C4-2B (cell line): ENCODE data around the gene JAK2.

Experiments used
- H3K27ac ChIP-seq: fragments of 450-650 bp; 2 replicates; pipeline ENCODE4 v1.5.1; 2017
- ZFX ChIP-seq: fragments of 450-650 bp; IDR thresholded peaks from 2 replicates; pipeline ENCODE4 v1.6.1; 2017
- TF ChIP-seq, protein P1 (sequence below): fragments of 450-650 bp; conservative IDR thresholded peaks from 2 replicates; pipeline ENCODE4 v1.5.1; 2017; ENCODE audit warnings: mild to moderate bottlenecking

JAK2 gene

GRCh38 chr9:4967523-4967922 is 17.5 kb upstream of the JAK2 start:
- TF ChIP-seq, protein P1, sequence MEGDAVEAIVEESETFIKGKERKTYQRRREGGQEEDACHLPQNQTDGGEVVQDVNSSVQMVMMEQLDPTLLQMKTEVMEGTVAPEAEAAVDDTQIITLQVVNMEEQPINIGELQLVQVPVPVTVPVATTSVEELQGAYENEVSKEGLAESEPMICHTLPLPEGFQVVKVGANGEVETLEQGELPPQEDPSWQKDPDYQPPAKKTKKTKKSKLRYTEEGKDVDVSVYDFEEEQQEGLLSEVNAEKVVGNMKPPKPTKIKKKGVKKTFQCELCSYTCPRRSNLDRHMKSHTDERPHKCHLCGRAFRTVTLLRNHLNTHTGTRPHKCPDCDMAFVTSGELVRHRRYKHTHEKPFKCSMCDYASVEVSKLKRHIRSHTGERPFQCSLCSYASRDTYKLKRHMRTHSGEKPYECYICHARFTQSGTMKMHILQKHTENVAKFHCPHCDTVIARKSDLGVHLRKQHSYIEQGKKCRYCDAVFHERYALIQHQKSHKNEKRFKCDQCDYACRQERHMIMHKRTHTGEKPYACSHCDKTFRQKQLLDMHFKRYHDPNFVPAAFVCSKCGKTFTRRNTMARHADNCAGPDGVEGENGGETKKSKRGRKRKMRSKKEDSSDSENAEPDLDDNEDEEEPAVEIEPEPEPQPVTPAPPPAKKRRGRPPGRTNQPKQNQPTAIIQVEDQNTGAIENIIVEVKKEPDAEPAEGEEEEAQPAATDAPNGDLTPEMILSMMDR = no peak
- no peak for TF ChIP-seq ZFX
- H3K27ac ChIP-seq = no peak overlapping the region

GRCh38 chr9:4969130-4969529 is 15.9 kb upstream of the JAK2 start:
- no peak for TF ChIP-seq ZFX
- TF ChIP-seq, protein P1 = no peak
- no peak overlapping the region for H3K27ac ChIP-seq

- no peak overlapping the region for H3K27ac ChIP-seq
- TF ChIP-seq, protein P1 = no peak
- TF ChIP-seq ZFX = no peak
These were observed 14.0 kb upstream of the JAK2 start for GRCh38 chr9:4970970-4971641.

DNA sequence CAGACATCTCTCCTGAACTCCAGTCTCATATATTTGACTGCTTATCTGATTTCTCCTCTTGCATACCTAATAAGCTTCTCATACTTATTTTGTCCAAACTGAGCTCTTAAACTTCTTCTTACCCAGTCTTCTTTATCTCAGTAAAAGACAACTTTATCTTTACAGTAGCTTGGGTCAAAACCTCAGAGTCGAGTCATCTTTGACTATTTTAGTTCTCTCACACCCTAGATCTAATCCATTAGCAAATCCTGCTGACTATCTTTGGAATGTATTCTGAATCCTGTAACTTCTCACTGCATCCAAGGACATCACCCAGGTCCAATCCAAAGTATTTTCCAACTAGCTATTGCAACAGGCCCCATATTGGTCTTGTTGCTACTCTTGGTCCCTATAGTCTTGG is 11.8 kb upstream of the JAK2 start:
- no peak for TF ChIP-seq ZFX
- TF ChIP-seq, protein P1 = no peak
- no peak overlapping the region for H3K27ac ChIP-seq

DNA sequence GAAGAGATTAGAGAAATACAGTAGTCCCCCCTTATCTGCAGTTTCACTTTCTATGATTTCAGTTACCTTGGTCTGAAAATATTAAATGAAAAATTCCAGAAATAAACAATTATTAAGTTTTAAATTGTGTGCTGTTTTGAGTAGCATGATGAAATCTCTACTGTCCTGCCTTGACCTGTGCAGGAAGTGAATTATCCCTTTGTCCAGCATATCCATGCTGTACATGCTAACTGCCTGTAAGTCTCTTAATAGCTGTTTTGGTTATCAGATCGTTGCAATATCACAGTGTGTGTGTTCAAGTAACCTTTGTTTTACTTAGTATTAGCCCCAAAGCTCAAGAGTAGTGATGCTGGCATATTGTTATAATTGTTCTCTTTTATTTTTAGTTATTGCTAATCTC is 11.2 kb upstream of the JAK2 start:
- TF ChIP-seq, protein P1 = no peak
- H3K27ac ChIP-seq = no peak overlapping the region

DNA sequence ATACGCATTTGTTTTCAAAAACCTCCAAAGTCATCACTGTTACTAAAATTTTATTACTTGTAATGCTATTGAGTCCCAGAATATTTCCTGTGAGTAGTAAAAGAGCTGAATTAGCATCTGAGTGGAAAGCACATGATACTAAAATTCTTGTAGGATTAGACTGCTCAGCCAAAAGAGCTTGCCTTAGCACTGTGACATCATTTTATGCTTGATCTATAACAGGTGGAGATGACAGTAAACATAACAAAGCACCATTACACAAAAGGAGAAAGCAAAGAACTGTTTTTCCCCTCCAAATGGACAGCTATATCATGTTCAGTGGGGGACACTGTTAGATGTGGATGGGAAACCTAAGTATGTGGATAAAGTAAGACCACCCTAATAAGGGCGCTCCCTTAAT is 5.8 kb upstream of the JAK2 start:
- no peak overlapping the region for H3K27ac ChIP-seq

GRCh38 chr9:4980086-4980727 is 4.9 kb upstream of the JAK2 start:
- TF ChIP-seq ZFX = no peak
- TF ChIP-seq, protein P1 = no peak
- no peak overlapping the region for H3K27ac ChIP-seq

More for the DNA sequence above, 5.8 kb upstream of the JAK2 start:
- no peak for TF ChIP-seq ZFX
- TF ChIP-seq, protein P1 = no peak
